ENCODE data around the gene RSRC1. TPM values are rescaled to one million over a fixed set of nuclear protein-coding genes. Genes with fewer than 3 reads are reported as not detected.
"Not testable (repeated sequence)": the region's sequence is repeated elsewhere in the genome, so short reads cannot be mapped to it uniquely, and the experiment has no call there.

Gene RSRC1
- total and polyA plus RNA-seq, 4 experiments from 2014 or later, result 23.4 to 35.7 (median 33.7) TPM

GRCh38 chr3:158508481-158508880, 398.6 kb downstream of the RSRC1 start:
- no peak overlapping the region for H3K4me3 ChIP-seq (ENCODE audit: low read length in 2 of 2)
- H3K27me3 Mint-ChIP-seq, result no peaks in the 10 kb centered on the region
- peaks cover 0 to 22% (median 10%) of the 10 kb centered on the region in 8 donors for H3K9me3 Mint-ChIP-seq
- CTCF ChIA-PET (ENCODE audit: partially characterized antibody), result no interaction called here
- no peaks in the 10 kb centered on the region for H3K36me3 ChIP-seq (ENCODE audit: insufficient read depth, low read length)
- H3K27ac ChIP-seq (ENCODE audit: low read depth, low read length), result no peak overlapping the region
- H3K4me1 ChIP-seq (ENCODE audit: insufficient read depth, low read length), result no peaks in the 10 kb centered on the region
- no peak overlapping the region for H3K27ac Mint-ChIP-seq
- H3K36me3 Mint-ChIP-seq, result peaks cover 6 to 19% of the 10 kb centered on the region in 2 donors
- intact Hi-C loops (cut with micrococcal nuclease), result no loop called here
- DNase-seq, result no peak
- H3K4me3 Mint-ChIP-seq, result no peak overlapping the region
- no peaks in the 10 kb centered on the region for H3K9me3 ChIP-seq (ENCODE audit: control insufficient read depth in 1 of 2, low read length in 2 of 2)
- H3K4me1 Mint-ChIP-seq, result peaks cover 0 to 4% (median 1%) of the 10 kb centered on the region in 4 donors
- no peaks in the 10 kb centered on the region for H3K27me3 ChIP-seq (ENCODE audit: insufficient read depth, low read length)
- POLR2A ChIA-PET (ENCODE audit: partially characterized antibody), result no interaction called here

- H3K27ac Mint-ChIP-seq, result no peak overlapping the region
- no peak overlapping the region for H3K27ac ChIP-seq (ENCODE audit: low read depth, low read length)
- H3K9me3 ChIP-seq (ENCODE audit: control insufficient read depth in 1 of 2, low read length in 2 of 2), result no peaks in the 10 kb centered on the region
- H3K4me3 ChIP-seq (ENCODE audit: low read length in 2 of 2), result no peak overlapping the region
- no peak overlapping the region for H3K4me3 Mint-ChIP-seq
- peaks cover 0 to 31% (median 17%) of the 10 kb centered on the region in 8 donors for H3K9me3 Mint-ChIP-seq
- H3K4me1 ChIP-seq (ENCODE audit: insufficient read depth, low read length), result no peaks in the 10 kb centered on the region
- ChIA-PET CTCF (ENCODE audit: partially characterized antibody) (no interaction called here), POLR2A (ENCODE audit: partially characterized antibody) (no interaction called here)
- H3K27me3 Mint-ChIP-seq, result no peaks in the 10 kb centered on the region
- H3K36me3 Mint-ChIP-seq, result peaks cover 10 to 18% of the 10 kb centered on the region in 2 donors
- intact Hi-C loops (cut with micrococcal nuclease), result no loop called here
- no peak for DNase-seq
- H3K27me3 ChIP-seq (ENCODE audit: insufficient read depth, low read length), result no peaks in the 10 kb centered on the region
- H3K36me3 ChIP-seq (ENCODE audit: insufficient read depth, low read length), result no peaks in the 10 kb centered on the region
- H3K4me1 Mint-ChIP-seq, result peaks cover 0 to 3% (median 0%) of the 10 kb centered on the region in 4 donors
Measured at GRCh38 chr3:158509891-158510290, 400.0 kb downstream of the RSRC1 start.

GRCh38 chr3:158516729-158517128, 406.8 kb downstream of the RSRC1 start:
- H3K4me1 Mint-ChIP-seq; H3K4me1 ChIP-seq (ENCODE audit: insufficient read depth, low read length); H3K4me3 Mint-ChIP-seq; H3K27ac ChIP-seq (ENCODE audit: low read depth, low read length); H3K4me3 ChIP-seq (ENCODE audit: low read length in 2 of 2); CTCF ChIA-PET (ENCODE audit: partially characterized antibody); H3K36me3 ChIP-seq (ENCODE audit: insufficient read depth, low read length); intact Hi-C loops (cut with micrococcal nuclease); H3K9me3 ChIP-seq (ENCODE audit: control insufficient read depth in 1 of 2, low read length in 2 of 2); H3K27ac Mint-ChIP-seq; POLR2A ChIA-PET (ENCODE audit: partially characterized antibody); H3K27me3 Mint-ChIP-seq; H3K27me3 ChIP-seq (ENCODE audit: insufficient read depth, low read length): not testable (repeated sequence)
- H3K9me3 Mint-ChIP-seq, result peaks cover 0 to 28% (median 13%) of the 10 kb centered on the region in 8 donors
- peak in 1 of 5 donors; percentile 31 for DNase-seq
- peaks cover 4 to 17% of the 10 kb centered on the region in 2 donors for H3K36me3 Mint-ChIP-seq

GRCh38 chr3:158519776-158520175, 409.9 kb downstream of the RSRC1 start:
- DNase-seq, result no peak
- intact Hi-C loops (cut with micrococcal nuclease), result no loop called here
- Mint-ChIP-seq H3K9me3 (peaks cover 0 to 19% (median 7%) of the 10 kb centered on the region in 8 donors), H3K4me1 (no peaks in the 10 kb centered on the region), H3K27ac (no peak overlapping the region), H3K4me3 (no peak overlapping the region), H3K36me3 (peaks cover 0 to 13% of the 10 kb centered on the region in 2 donors), H3K27me3 (no peaks in the 10 kb centered on the region)
- no peak overlapping the region for H3K27ac ChIP-seq (ENCODE audit: low read depth, low read length)
- H3K4me1 ChIP-seq (ENCODE audit: insufficient read depth, low read length), result no peaks in the 10 kb centered on the region
- H3K27me3 ChIP-seq (ENCODE audit: insufficient read depth, low read length), result no peaks in the 10 kb centered on the region
- H3K36me3 ChIP-seq (ENCODE audit: insufficient read depth, low read length), result no peaks in the 10 kb centered on the region
- H3K9me3 ChIP-seq (ENCODE audit: control insufficient read depth in 1 of 2, low read length in 2 of 2), result no peaks in the 10 kb centered on the region
- H3K4me3 ChIP-seq (ENCODE audit: low read length in 2 of 2), result no peak overlapping the region
- CTCF ChIA-PET (ENCODE audit: partially characterized antibody), result no interaction called here
- POLR2A ChIA-PET (ENCODE audit: partially characterized antibody), result no interaction called here

GRCh38 chr3:158520433-158520832, 410.5 kb downstream of the RSRC1 start:
- Mint-ChIP-seq H3K9me3 (peaks cover 0 to 16% (median 5%) of the 10 kb centered on the region in 8 donors), H3K27me3 (no peaks in the 10 kb centered on the region), H3K4me1 (no peaks in the 10 kb centered on the region), H3K27ac (no peak overlapping the region), H3K4me3 (no peak overlapping the region), H3K36me3 (peaks cover 0 to 13% of the 10 kb centered on the region in 2 donors)
- intact Hi-C loops (cut with micrococcal nuclease), result no loop called here
- Histone ChIP-seq H3K9me3 (ENCODE audit: control insufficient read depth in 1 of 2, low read length in 2 of 2) (no peaks in the 10 kb centered on the region), H3K27me3 (ENCODE audit: insufficient read depth, low read length) (no peaks in the 10 kb centered on the region), H3K4me1 (ENCODE audit: insufficient read depth, low read length) (no peaks in the 10 kb centered on the region), H3K36me3 (ENCODE audit: insufficient read depth, low read length) (no peaks in the 10 kb centered on the region), H3K4me3 (ENCODE audit: low read length in 2 of 2) (no peak overlapping the region), H3K27ac (ENCODE audit: low read depth, low read length) (no peak overlapping the region)
- DNase-seq, result no peak
- ChIA-PET CTCF (ENCODE audit: partially characterized antibody) (no interaction called here), POLR2A (ENCODE audit: partially characterized antibody) (no interaction called here)

GRCh38 chr3:158522221-158523136, 412.6 kb downstream of the RSRC1 start:
- no peak overlapping the region for H3K4me3 ChIP-seq (ENCODE audit: low read length in 2 of 2)
- ChIA-PET CTCF (ENCODE audit: partially characterized antibody) (no interaction called here), POLR2A (ENCODE audit: partially characterized antibody) (no interaction called here)
- no peak for DNase-seq
- H3K27ac ChIP-seq (ENCODE audit: low read depth, low read length), result no peak overlapping the region
- intact Hi-C loops (cut with micrococcal nuclease), result no loop called here
- H3K4me1 ChIP-seq (ENCODE audit: insufficient read depth, low read length), result no peaks in the 10 kb centered on the region
- peaks cover 0 to 5% (median 0%) of the 10 kb centered on the region in 8 donors for H3K9me3 Mint-ChIP-seq
- H3K27ac Mint-ChIP-seq, result no peak overlapping the region
- no peaks in the 10 kb centered on the region for H3K27me3 ChIP-seq (ENCODE audit: insufficient read depth, low read length)
- H3K9me3 ChIP-seq (ENCODE audit: control insufficient read depth in 1 of 2, low read length in 2 of 2), result no peaks in the 10 kb centered on the region
- H3K4me3 Mint-ChIP-seq, result no peak overlapping the region
- peaks cover 0 to 9% of the 10 kb centered on the region in 2 donors for H3K36me3 Mint-ChIP-seq
- no peaks in the 10 kb centered on the region for H3K36me3 ChIP-seq (ENCODE audit: insufficient read depth, low read length)
- no peaks in the 10 kb centered on the region for H3K27me3 Mint-ChIP-seq
- no peaks in the 10 kb centered on the region for H3K4me1 Mint-ChIP-seq

GRCh38 chr3:158528076-158528674, 418.3 kb downstream of the RSRC1 start:
- Histone ChIP-seq H3K27me3 (ENCODE audit: insufficient read depth, low read length) (no peaks in the 10 kb centered on the region), H3K4me1 (ENCODE audit: insufficient read depth, low read length) (no peaks in the 10 kb centered on the region), H3K36me3 (ENCODE audit: insufficient read depth, low read length) (no peaks in the 10 kb centered on the region), H3K9me3 (ENCODE audit: control insufficient read depth in 1 of 2, low read length in 2 of 2) (no peaks in the 10 kb centered on the region), H3K4me3 (ENCODE audit: low read length in 2 of 2) (no peak overlapping the region), H3K27ac (ENCODE audit: low read depth, low read length) (no peak overlapping the region)
- H3K4me1 Mint-ChIP-seq, result no peaks in the 10 kb centered on the region
- no peaks in the 10 kb centered on the region for H3K27me3 Mint-ChIP-seq
- H3K4me3 Mint-ChIP-seq, result no peak overlapping the region
- DNase-seq, result no peak
- ChIA-PET CTCF (ENCODE audit: partially characterized antibody) (interaction anchor here (3.3 kb wide), 1 partner anchor 11 kb away, joined by 7 read pairs; no protein-coding TSS in a partner anchor), POLR2A (ENCODE audit: partially characterized antibody) (no interaction called here)
- H3K27ac Mint-ChIP-seq, result no peak overlapping the region
- no peaks in the 10 kb centered on the region for H3K36me3 Mint-ChIP-seq
- intact Hi-C loops (cut with micrococcal nuclease), result no loop called here
- no peaks in the 10 kb centered on the region for H3K9me3 Mint-ChIP-seq

Measured in CD4-positive, alpha-beta memory T cell (primary cell).